IMR-90 (cell line): Measurements from ENCODE around the gene TMEM9B. TPM values are rescaled to one million over a fixed set of nuclear protein-coding genes. Genes with fewer than 3 reads are reported as not detected.

ENCODE experiments used
- ATAC-seq: fragments of 200-7000 bp; cut with Tn5 transposase; 2 replicates; pipeline ENCODE4 v1.9.1; 2020; ENCODE audit warnings: low read depth, mild to moderate bottlenecking, moderate library complexity
- BruUV-seq: library from RNA; stranded (reverse); fragments of 400-500 nt; replicated peaks from 2 replicates; lab custom pipeline; 2021; lab: Mats Ljungman, UMichigan
- CTCF ChIA-PET: fragments of 300-600 bp; formaldehyde crosslinking; extraction: SDS; loops from one replicate; lab custom pipeline; 2021; ENCODE audit warnings: antibody characterized with exemption; lab: Yijun Ruan, JAX
- POLR2A ChIA-PET: fragments of 300-600 bp; sonication (Branson Sonifier 250); formaldehyde crosslinking; loops from one replicate; lab custom pipeline; 2022; ENCODE audit warnings: antibody characterized with exemption; ENCODE audit not compliant: unreplicated experiment; lab: Charles Lee
- DNase-seq: peaks from one replicate; pipeline ENCODE4 v3.0.0; 2013
- H2AFZ ChIP-seq: replicated peaks from 2 replicates; pipeline ENCODE3; 2013; ENCODE audit warnings: low read length, mild to moderate bottlenecking; ENCODE audit not compliant: poor library complexity
- H2AK5ac ChIP-seq: 2 replicates; pipeline ENCODE4 v1.6.1; 2013; ENCODE audit warnings: low read depth, low read length, inconsistent platforms
- H2AK9ac ChIP-seq: replicated peaks from 2 replicates; pipeline ENCODE3; 2013; ENCODE audit warnings: mild to moderate bottlenecking, low read depth, low read length, moderate library complexity; ENCODE audit not compliant: poor library complexity
- H2BK120ac ChIP-seq: 2 replicates; pipeline ENCODE4 v1.6.1; 2013; ENCODE audit warnings: low read depth, low read length, inconsistent platforms
- H2BK15ac ChIP-seq: 3 replicates; pipeline ENCODE4 v1.6.1; 2013; ENCODE audit warnings: low read depth, low read length, inconsistent platforms
- H2BK20ac ChIP-seq: 2 replicates; pipeline ENCODE4 v1.6.1; 2013; ENCODE audit warnings: low read depth, mild to moderate bottlenecking, inconsistent platforms, low read length, moderate library complexity
- H2BK5ac ChIP-seq: 2 replicates; pipeline ENCODE4 v1.6.1; 2013; ENCODE audit warnings: mild to moderate bottlenecking, low read depth, low read length, inconsistent platforms; ENCODE audit not compliant: poor library complexity, severe bottlenecking
- H3K14ac ChIP-seq: replicated peaks from 2 replicates; pipeline ENCODE4 v1.6.1; 2013; ENCODE audit warnings: low read depth, low read length, inconsistent platforms
- H3K18ac ChIP-seq: 2 replicates; pipeline ENCODE4 v1.6.1; 2013; ENCODE audit warnings: low read depth, low read length, control low read depth
- H3K23ac ChIP-seq: 2 replicates; pipeline ENCODE4 v1.6.1; 2013; ENCODE audit warnings: low read depth, low read length, inconsistent platforms
- H3K27ac ChIP-seq: 2 replicates; pipeline ENCODE4 v1.5.1; 2013; ENCODE audit warnings: mild to moderate bottlenecking, control low read depth, low read length; ENCODE audit not compliant: insufficient read depth
- H3K27me3 ChIP-seq: 2 replicates; pipeline ENCODE4 v1.6.1; 2013; ENCODE audit warnings: low read length; ENCODE audit not compliant: control insufficient read depth, insufficient read depth
- H3K36me3 ChIP-seq: 2 replicates; pipeline ENCODE4 v1.6.1; 2013; ENCODE audit warnings: low read length, mixed read lengths; ENCODE audit not compliant: control insufficient read depth, insufficient read depth
- H3K4ac ChIP-seq: 2 replicates; pipeline ENCODE4 v1.6.1; 2013; ENCODE audit warnings: low read depth, low read length, inconsistent platforms
- H3K4me1 ChIP-seq: 2 replicates; pipeline ENCODE4 v1.6.1; 2013; ENCODE audit warnings: low read length, mixed read lengths; ENCODE audit not compliant: control insufficient read depth, insufficient read depth
- H3K4me2 ChIP-seq: 2 replicates; pipeline ENCODE4 v1.6.1; 2013; ENCODE audit warnings: low read depth, mild to moderate bottlenecking, control low read depth, low read length, moderate library complexity
- H3K4me3 ChIP-seq: 2 replicates; pipeline ENCODE4 v1.5.1; 2013; ENCODE audit warnings: low read depth, mild to moderate bottlenecking, control low read depth, low read length, moderate library complexity; ENCODE audit not compliant: insufficient read depth
- H3K56ac ChIP-seq: 2 replicates; pipeline ENCODE4 v1.6.1; 2013; ENCODE audit warnings: low read length, inconsistent platforms; ENCODE audit not compliant: insufficient read depth; ENCODE audit errors: extremely low read depth
- H3K79me1 ChIP-seq, 2 experiments: 2 replicates each; pipeline ENCODE4 v1.6.1; 2013; ENCODE audit warnings: low read length in 2 of 2, inconsistent platforms in 1 of 2, low read depth in 1 of 2
- H3K9ac ChIP-seq: 2 replicates; pipeline ENCODE4 v1.6.1; 2013; ENCODE audit warnings: low read depth, low read length, control low read depth
- H3K9me1 ChIP-seq: 2 replicates; pipeline ENCODE4 v1.6.1; 2013; ENCODE audit warnings: low read length, inconsistent platforms; ENCODE audit not compliant: insufficient read depth
- H3K9me3 ChIP-seq: 2 replicates; pipeline ENCODE4 v1.6.1; 2013; ENCODE audit warnings: low read length; ENCODE audit not compliant: control insufficient read depth, insufficient read depth
- H4K20me1 ChIP-seq: 2 replicates; pipeline ENCODE4 v1.6.1; 2013; ENCODE audit warnings: low read length, inconsistent platforms; ENCODE audit not compliant: insufficient read depth
- H4K5ac ChIP-seq: 2 replicates; pipeline ENCODE4 v1.6.1; 2013; ENCODE audit warnings: mild to moderate bottlenecking, low read depth, low read length, control low read depth
- H4K8ac ChIP-seq, 2 experiments: 2 replicates each; pipeline ENCODE4 v1.6.1; 2013; ENCODE audit warnings: low read depth in 2 of 2, low read length in 2 of 2, control low read depth in 1 of 2, inconsistent platforms in 1 of 2
- H4K91ac ChIP-seq: 2 replicates; pipeline ENCODE4 v1.6.1; 2013; ENCODE audit warnings: low read depth, low read length, inconsistent platforms; ENCODE audit not compliant: insufficient read depth
- BHLHE40 ChIP-seq: fragments of 150-350 bp; IDR thresholded peaks from 2 replicates; pipeline ENCODE4 v1.6.1; 2016; ENCODE audit warnings: mild to moderate bottlenecking, low read depth, low read length
- CEBPB ChIP-seq: IDR thresholded peaks from 2 replicates; pipeline ENCODE4 v1.6.1; 2012; ENCODE audit warnings: low read depth, low read length, improper control_type of control experiment
- CHD1 ChIP-seq: IDR thresholded peaks from 2 replicates; pipeline ENCODE4 v1.6.1; 2012; ENCODE audit warnings: low read depth, low read length, improper control_type of control experiment
- FOS ChIP-seq: fragments of 150-350 bp; IDR thresholded peaks from 2 replicates; pipeline ENCODE4 v1.6.1; 2016; ENCODE audit warnings: low read depth, low read length
- MAFK ChIP-seq: IDR thresholded peaks from 2 replicates; pipeline ENCODE4 v1.6.1; 2012; ENCODE audit warnings: low read depth, low read length, improper control_type of control experiment
- MAZ ChIP-seq: IDR thresholded peaks from 2 replicates; pipeline ENCODE4 v1.6.1; 2012; ENCODE audit warnings: low read depth, mild to moderate bottlenecking, low read length, improper control_type of control experiment, moderate library complexity, borderline replicate concordance
- NFE2L2 ChIP-seq: fragments of 150-350 bp; IDR thresholded peaks from 2 replicates; pipeline ENCODE4 v1.6.1; 2016; ENCODE audit warnings: low read depth, mild to moderate bottlenecking, low read length
- POLR2A ChIP-seq: IDR thresholded peaks from 2 replicates; pipeline ENCODE4 v1.6.1; 2012; ENCODE audit warnings: mild to moderate bottlenecking, low read depth, low read length
- RAD21 ChIP-seq: IDR thresholded peaks from 2 replicates; pipeline ENCODE4 v1.6.1; 2012; ENCODE audit warnings: low read length, improper control_type of control experiment
- RCOR1 ChIP-seq: IDR thresholded peaks from 2 replicates; pipeline ENCODE4 v1.6.1; 2012; ENCODE audit warnings: mild to moderate bottlenecking, low read length, improper control_type of control experiment; ENCODE audit not compliant: insufficient replicate concordance
- SMC3 ChIP-seq: fragments of 150-350 bp; IDR thresholded peaks from 2 replicates; pipeline ENCODE4 v1.6.1; 2016; ENCODE audit warnings: low read depth, mild to moderate bottlenecking, antibody characterized with exemption, low read length, moderate library complexity
- WGBS, 2 experiments: methylation state at CpG; one replicate each; pipeline versions ENCODE4 v1.1.5 to v1.1.7; 2013; ENCODE audit warnings: missing lambda C conversion rate in 2 of 2; ENCODE audit not compliant: insufficient read length in 1 of 2; ENCODE audit errors: extremely low coverage in 2 of 2; 5-methylcytosine and 5-hydroxymethylcytosine counted together
- dilution Hi-C: fragments of 300-500 bp; cut with HindIII; formaldehyde crosslinking; loops from one replicate; pipeline ENCODE4 v1.14.3; 2018; ENCODE audit warnings: low sequenced_read_pairs; ENCODE audit not compliant: unreplicated experiment
- in situ Hi-C: fragments of 300-500 bp; cut with MboI; formaldehyde crosslinking; loops from 3 replicates; pipeline ENCODE4 v1.14.3; 2019; ENCODE audit warnings: low sequenced_read_pairs, inconsistent platforms, mixed read lengths
- intact Hi-C: fragments of 100-400 bp; cut with micrococcal nuclease; formaldehyde crosslinking; loops from 2 replicates; pipeline ENCODE4 v1.10.0; 2022
- polyA plus RNA-seq, 3 experiments: library from polyadenylated mRNA; depleted of rRNA; stranded (reverse); fragments of >200 nt; gene quantifications; 2 replicates each; pipeline ENCODE4 v1.2.3, GENCODE V29; 2012; ENCODE audit warnings: low replicate concordance in 1 of 3
- total RNA-seq: library from RNA; depleted of rRNA; stranded (reverse); fragments of >200 nt; gene quantifications from 2 replicates; pipeline ENCODE4 v1.2.3, GENCODE V29; 2012
- TF ChIP-seq, protein P1 (sequence below): conservative IDR thresholded peaks from 2 replicates; pipeline ENCODE4 v1.5.1; 2012; ENCODE audit warnings: mild to moderate bottlenecking, low read depth, low read length, improper control_type of control experiment
- TF ChIP-seq, protein P2 (sequence below): fragments of 150-350 bp; IDR thresholded peaks from 2 replicates; pipeline ENCODE4 v1.6.1; 2016; ENCODE audit warnings: low read depth, mild to moderate bottlenecking, low read length, moderate library complexity, borderline replicate concordance

TMEM9B gene
- total and polyA plus RNA-seq, 2 of the 4 experiments (the other 2 are of a cell fraction), result 24.6 to 25.6 TPM

DNA sequence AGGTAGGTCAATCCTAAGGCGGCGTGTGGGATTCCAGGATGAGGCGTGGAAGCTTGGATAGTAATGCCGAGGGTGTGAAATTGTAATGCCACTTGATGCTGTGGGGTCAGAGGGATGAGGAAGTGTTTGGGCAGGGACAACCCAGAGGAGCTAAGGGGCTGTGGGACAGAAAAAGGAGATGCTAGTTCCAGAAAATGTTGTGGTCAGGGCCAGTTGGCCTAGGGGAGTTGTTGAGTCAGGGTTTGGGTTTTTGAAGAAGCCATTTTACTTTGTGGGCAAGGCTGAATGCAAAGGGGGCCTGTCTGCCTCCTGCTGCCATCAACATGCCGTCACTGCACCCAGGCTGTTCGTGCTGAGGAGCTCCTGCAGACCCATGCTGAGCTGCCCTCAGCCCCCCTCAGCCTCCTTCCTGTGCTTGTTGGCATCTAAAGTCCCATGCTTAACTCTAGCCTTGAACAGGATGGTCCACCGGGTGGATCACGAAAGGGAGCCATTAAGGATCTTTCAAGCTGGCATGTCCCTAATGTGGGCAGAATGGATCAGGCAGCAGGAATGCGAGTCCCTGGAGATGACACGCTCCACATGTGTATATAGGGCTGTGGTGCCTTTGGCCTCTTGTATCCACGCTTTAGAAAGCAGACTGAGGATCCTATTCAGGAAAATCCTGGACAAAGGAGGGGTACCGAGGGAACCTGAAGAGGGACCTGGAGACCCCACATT, 33.6 kb downstream of the TMEM9B start (continued):
- TF ChIP-seq RCOR1, result no peak

DNA sequence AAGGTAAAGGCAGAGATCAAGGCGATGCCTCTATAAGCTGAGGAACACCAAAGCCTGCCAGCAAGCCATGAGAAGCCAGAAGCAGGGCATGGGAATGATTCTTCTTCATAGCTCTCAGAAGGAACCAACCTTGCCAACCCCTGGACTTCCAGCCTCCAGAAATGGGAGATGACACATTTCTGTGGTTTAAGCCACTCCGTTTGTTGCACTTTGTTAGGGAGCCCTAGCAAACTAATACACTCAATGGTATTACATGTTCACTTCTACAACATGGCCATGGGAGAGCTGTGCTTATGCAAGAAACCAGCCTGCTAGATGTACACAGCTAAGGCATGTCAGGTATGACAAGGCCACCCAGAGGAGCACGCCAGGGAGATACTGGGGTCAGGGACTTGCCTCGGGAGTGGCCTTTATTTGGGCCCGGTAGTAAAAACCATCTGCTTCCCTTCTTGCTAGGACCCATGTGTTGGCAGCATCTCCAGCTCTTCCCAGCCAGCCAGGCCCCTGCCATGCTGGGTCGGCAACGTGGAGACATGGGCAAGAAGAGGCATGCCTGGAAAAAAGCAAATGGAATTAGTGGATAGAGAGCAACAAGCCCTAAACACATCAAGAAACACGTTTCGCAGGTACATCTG, 35.1 kb downstream of the TMEM9B start:
- H3K56ac ChIP-seq, result no peak overlapping the region
- CTCF ChIA-PET, result no interaction called here
- intact Hi-C loops, result no loop called here
- TF ChIP-seq RAD21, result no peak
- no peak for TF ChIP-seq POLR2A
- no peak for TF ChIP-seq CHD1
- TF ChIP-seq MAFK, result no peak
- TF ChIP-seq, protein P1, sequence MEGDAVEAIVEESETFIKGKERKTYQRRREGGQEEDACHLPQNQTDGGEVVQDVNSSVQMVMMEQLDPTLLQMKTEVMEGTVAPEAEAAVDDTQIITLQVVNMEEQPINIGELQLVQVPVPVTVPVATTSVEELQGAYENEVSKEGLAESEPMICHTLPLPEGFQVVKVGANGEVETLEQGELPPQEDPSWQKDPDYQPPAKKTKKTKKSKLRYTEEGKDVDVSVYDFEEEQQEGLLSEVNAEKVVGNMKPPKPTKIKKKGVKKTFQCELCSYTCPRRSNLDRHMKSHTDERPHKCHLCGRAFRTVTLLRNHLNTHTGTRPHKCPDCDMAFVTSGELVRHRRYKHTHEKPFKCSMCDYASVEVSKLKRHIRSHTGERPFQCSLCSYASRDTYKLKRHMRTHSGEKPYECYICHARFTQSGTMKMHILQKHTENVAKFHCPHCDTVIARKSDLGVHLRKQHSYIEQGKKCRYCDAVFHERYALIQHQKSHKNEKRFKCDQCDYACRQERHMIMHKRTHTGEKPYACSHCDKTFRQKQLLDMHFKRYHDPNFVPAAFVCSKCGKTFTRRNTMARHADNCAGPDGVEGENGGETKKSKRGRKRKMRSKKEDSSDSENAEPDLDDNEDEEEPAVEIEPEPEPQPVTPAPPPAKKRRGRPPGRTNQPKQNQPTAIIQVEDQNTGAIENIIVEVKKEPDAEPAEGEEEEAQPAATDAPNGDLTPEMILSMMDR, result no peak
- no peak for TF ChIP-seq MAZ
- TF ChIP-seq SMC3, result no peak
- TF ChIP-seq, protein P2, sequence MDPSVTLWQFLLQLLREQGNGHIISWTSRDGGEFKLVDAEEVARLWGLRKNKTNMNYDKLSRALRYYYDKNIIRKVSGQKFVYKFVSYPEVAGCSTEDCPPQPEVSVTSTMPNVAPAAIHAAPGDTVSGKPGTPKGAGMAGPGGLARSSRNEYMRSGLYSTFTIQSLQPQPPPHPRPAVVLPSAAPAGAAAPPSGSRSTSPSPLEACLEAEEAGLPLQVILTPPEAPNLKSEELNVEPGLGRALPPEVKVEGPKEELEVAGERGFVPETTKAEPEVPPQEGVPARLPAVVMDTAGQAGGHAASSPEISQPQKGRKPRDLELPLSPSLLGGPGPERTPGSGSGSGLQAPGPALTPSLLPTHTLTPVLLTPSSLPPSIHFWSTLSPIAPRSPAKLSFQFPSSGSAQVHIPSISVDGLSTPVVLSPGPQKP, result no peak
- TF ChIP-seq CEBPB, result no peak
- no peak for TF ChIP-seq NFE2L2
- no peak for TF ChIP-seq BHLHE40
- no peak for TF ChIP-seq FOS

More for the DNA sequence above, 35.1 kb downstream of the TMEM9B start:
- in situ Hi-C loops (no loop called here), dilution Hi-C loops (no loop called here)
- no peak overlapping the region; the same call in 2 of the 3 replicates for H2BK15ac ChIP-seq
- no peaks in the 10 kb centered on the region for H4K20me1 ChIP-seq
- H3K27me3 ChIP-seq, result no peaks in the 10 kb centered on the region
- 0 out of 4 replicates have a peak overlapping the region, but pooled peaks of 1 of the 2 experiments have one; percentile 18 for H4K8ac ChIP-seq
- no peak overlapping the region for H3K4me2 ChIP-seq
- POLR2A ChIA-PET, result no interaction called here
- H2AFZ ChIP-seq, result peak overlapping the region; percentile 16
- H2AK9ac ChIP-seq, result peak overlapping the region; percentile 7
- H3K4me1 ChIP-seq, result peaks cover 8% of the 10 kb centered on the region
- no peak overlapping the region for H3K27ac ChIP-seq
- H3K4ac ChIP-seq, result 0 out of 2 replicates have a peak overlapping the region, but pooled peaks have one; percentile 4
- no peak overlapping the region for H2BK5ac ChIP-seq
- no peaks in the 10 kb centered on the region for H3K36me3 ChIP-seq
- no peak overlapping the region for H3K4me3 ChIP-seq
- no peak overlapping the region for H2BK120ac ChIP-seq
- WGBS, 2 experiments, result 90% methylated on average over 2 of the region's 9 CpGs; no CpG with 5 or more reads in 1 of the 2 experiments
- no TSS peak for BruUV-seq
- peak overlapping the region; percentile 36; the same call in 1 of the 2 replicates for H2AK5ac ChIP-seq
- no peak overlapping the region for H3K9ac ChIP-seq
- H3K9me3 ChIP-seq, result no peaks in the 10 kb centered on the region
- H3K18ac ChIP-seq, result no peak overlapping the region
- H2BK20ac ChIP-seq, result 0 out of 2 replicates have a peak overlapping the region, but pooled peaks have one; percentile 14
- peaks cover 18% of the 10 kb centered on the region; the same call in 1 of the 2 replicates for H3K9me1 ChIP-seq
- no peak overlapping the region for H4K5ac ChIP-seq
- no peak overlapping the region for H4K91ac ChIP-seq
- ATAC-seq (no peak; the same call in 1 of the 2 replicates), DNase-seq (peak; percentile 43)
- H3K14ac ChIP-seq, result peak overlapping the region; percentile 32; the same call in 1 of the 2 replicates
- peak overlapping the region; percentile 3; the same call in 1 of the 2 replicates for H3K23ac ChIP-seq
- H3K79me1 ChIP-seq, result no peaks in the 10 kb centered on the region
